Measurements from ENCODE around the gene NDUFA7. TPM values are rescaled to one million over a fixed set of nuclear protein-coding genes. Genes with fewer than 3 reads are reported as not detected.
A peak's percentile ranks its signal among the peaks of the same experiment; 100 is the strongest.
"Not testable (repeated sequence)": the region's sequence is repeated elsewhere in the genome, so short reads cannot be mapped to it uniquely, and the experiment has no call there.

NDUFA7 gene
- total RNA-seq, 1 donor from 2014 or later = 94.0 TPM

GRCh38 chr19:8323781-8324185 lies 2.6 kb upstream of the NDUFA7 start:
- DNase-seq (ENCODE audit: low spot score) = no peak
- intact Hi-C loops (cut with DNase I) = loop anchor here (5.0 kb wide), 1 partner anchor 819 kb away; the partner anchor contains the start of gene ZNF317

- intact Hi-C loops (cut with DNase I) = loop anchor here (5.0 kb wide), 1 partner anchor 820 kb away; the partner anchor contains the start of gene ZNF317
- DNase-seq (ENCODE audit: low spot score) = no peak
Observed at GRCh38 chr19:8322638-8322997, 1.4 kb upstream of the NDUFA7 start.

GRCh38 chr19:8321986-8322637 lies 937 bp upstream of the NDUFA7 start:
- intact Hi-C loops (cut with DNase I) = loop anchor here (2.0 to 5.0 kb wide), 2 partner anchors 15 to 820 kb away; partner anchors contain the start of gene ZNF317
- DNase-seq (ENCODE audit: low spot score) = no peak

GRCh38 chr19:8320564-8321066 lies 560 bp downstream of the NDUFA7 start:
- no peak for DNase-seq (ENCODE audit: low spot score)
- intact Hi-C loops (cut with DNase I) = loop anchor here (2.0 to 5.0 kb wide), 2 partner anchors 14 to 822 kb away; partner anchors contain the start of gene ZNF317

GRCh38 chr19:8319807-8320520 lies 1.2 kb downstream of the NDUFA7 start:
- intact Hi-C loops (cut with DNase I) = loop anchor here (2.0 to 5.0 kb wide), 2 partner anchors 13 to 822 kb away; partner anchors contain the start of gene ZNF317

GRCh38 chr19:8318835-8319234 lies 2.3 kb downstream of the NDUFA7 start:
- DNase-seq (ENCODE audit: low spot score); intact Hi-C loops (cut with DNase I): not testable (repeated sequence)

More at GRCh38 chr19:8319807-8320520, 1.2 kb downstream of the NDUFA7 start:
- DNase-seq (ENCODE audit: low spot score) = no peak

GRCh38 chr19:8316351-8317125 lies 4.6 kb downstream of the NDUFA7 start:
- intact Hi-C loops (cut with DNase I) = no loop called here

GRCh38 chr19:8314981-8315640 lies 6.1 kb downstream of the NDUFA7 start:
- intact Hi-C loops (cut with DNase I) = not testable (repeated sequence)

More at GRCh38 chr19:8316351-8317125, 4.6 kb downstream of the NDUFA7 start:
- no peak for DNase-seq (ENCODE audit: low spot score)

GRCh38 chr19:8311461-8312260 lies 9.5 kb downstream of the NDUFA7 start:
- peak; percentile 72 for DNase-seq (ENCODE audit: low spot score)
- intact Hi-C loops (cut with DNase I) = no loop called here

More at GRCh38 chr19:8314981-8315640, 6.1 kb downstream of the NDUFA7 start:
- not testable (repeated sequence) for DNase-seq (ENCODE audit: low spot score)

GRCh38 chr19:8310342-8311055 lies 10.7 kb downstream of the NDUFA7 start:
- intact Hi-C loops (cut with DNase I) = no loop called here
- peak; percentile 60 for DNase-seq (ENCODE audit: low spot score)

- peak; percentile 10 for DNase-seq (ENCODE audit: low spot score)
- intact Hi-C loops (cut with DNase I) = no loop called here
Observed at GRCh38 chr19:8308891-8309291, 12.3 kb downstream of the NDUFA7 start.

GRCh38 chr19:8307965-8308866 lies 13.0 kb downstream of the NDUFA7 start, which contains the start of gene CD320:
CD320 (minus strand) TSS chr19:8308358; CDS start chr19:8308290, 68 bp downstream.
- peak; percentile 94 for DNase-seq (ENCODE audit: low spot score)
- intact Hi-C loops (cut with DNase I) = loop anchor here (2.0 kb wide), 1 partner anchor 13 kb away; the partner anchor contains the start of genes NDUFA7 and RPS28

- intact Hi-C loops (cut with DNase I) = loop anchor here (2.0 kb wide), 1 partner anchor 13 kb away; the partner anchor contains the start of genes NDUFA7 and RPS28
- DNase-seq (ENCODE audit: low spot score) = peak; percentile 69
Observed at GRCh38 chr19:8307400-8307964, 13.7 kb downstream of the NDUFA7 start.

GRCh38 chr19:8306235-8307054 lies 14.7 kb downstream of the NDUFA7 start:
- intact Hi-C loops (cut with DNase I) = loop anchor here (2.0 kb wide), 1 partner anchor 14 kb away; the partner anchor contains the start of genes NDUFA7 and RPS28

GRCh38 chr19:8305798-8306197 lies 15.4 kb downstream of the NDUFA7 start:
- intact Hi-C loops (cut with DNase I) = loop anchor here (2.0 kb wide), 1 partner anchor 15 kb away; the partner anchor contains the start of genes NDUFA7 and RPS28
- peak; percentile 20 for DNase-seq (ENCODE audit: low spot score)

More at GRCh38 chr19:8306235-8307054, 14.7 kb downstream of the NDUFA7 start:
- peak; percentile 74 for DNase-seq (ENCODE audit: low spot score)

All from cardiac septum (tissue), 1 donor.